Mesenchymal stem cell (in vitro differentiated cells and primary cell): Measurements from ENCODE around the gene GNG7.

Experiments
- DNase-seq: peaks from one replicate; pipeline ENCODE4 v3.0.0-alpha.2; 2013
- H2AFZ ChIP-seq: one replicate; pipeline ENCODE4 v1.6.1; 2013; ENCODE audit warnings: low read depth, mild to moderate bottlenecking, control low read depth, inconsistent platforms, low read length, moderate library complexity
- H2AK5ac ChIP-seq: 2 replicates; pipeline ENCODE4 v1.6.1; 2013; ENCODE audit warnings: low read length, moderate library complexity, mild to moderate bottlenecking, inconsistent platforms; ENCODE audit not compliant: severe bottlenecking
- H2BK120ac ChIP-seq: one replicate; pipeline ENCODE4 v1.6.1; 2013; ENCODE audit warnings: low read depth, mild to moderate bottlenecking, inconsistent platforms, low read length, moderate library complexity
- H2BK12ac ChIP-seq, 2 experiments: one replicate each; pipeline ENCODE4 v1.6.1; 2013; ENCODE audit warnings: inconsistent platforms in 2 of 2, low read length in 2 of 2, mild to moderate bottlenecking in 2 of 2, moderate library complexity in 2 of 2, control low read depth in 1 of 2
- H2BK15ac ChIP-seq: one replicate; pipeline ENCODE4 v1.6.1; 2013; ENCODE audit warnings: mild to moderate bottlenecking, low read depth, inconsistent platforms; ENCODE audit not compliant: poor library complexity, severe bottlenecking
- H2BK5ac ChIP-seq: 2 replicates; pipeline ENCODE4 v1.6.1; 2013; ENCODE audit warnings: low read depth, mild to moderate bottlenecking, low read length, control low read depth, inconsistent platforms; ENCODE audit not compliant: poor library complexity, severe bottlenecking
- H3K14ac ChIP-seq, 2 experiments: one replicate each; pipeline ENCODE4 v1.6.1; 2013; ENCODE audit warnings: inconsistent platforms in 2 of 2, low read length in 2 of 2, control low read depth in 1 of 2, mild to moderate bottlenecking in 1 of 2, moderate library complexity in 1 of 2
- H3K18ac ChIP-seq, 2 experiments: one replicate each; pipeline ENCODE4 v1.6.1; 2013; ENCODE audit warnings: inconsistent platforms in 2 of 2, low read length in 2 of 2, control low read depth in 1 of 2, low read depth in 1 of 2, mild to moderate bottlenecking in 1 of 2
- H3K23ac ChIP-seq, 2 experiments: one replicate each; pipeline ENCODE4 v1.6.1; 2013; ENCODE audit warnings: inconsistent platforms in 2 of 2, low read length in 2 of 2, mild to moderate bottlenecking in 2 of 2, moderate library complexity in 2 of 2, control low read depth in 1 of 2
- H3K27ac ChIP-seq: 2 replicates; pipeline ENCODE4 v1.5.1; 2013; ENCODE audit warnings: mild to moderate bottlenecking, moderate library complexity, low read length, control low read depth, inconsistent platforms; ENCODE audit not compliant: poor library complexity, severe bottlenecking
- H3K27me3 ChIP-seq, 2 experiments: 2 replicates each; pipeline versions ENCODE4 v1.6.1 to v1.7.0; 2013; ENCODE audit warnings: low read length in 2 of 2, mild to moderate bottlenecking in 2 of 2, moderate library complexity in 2 of 2, control low read depth in 1 of 2, inconsistent platforms in 1 of 2; ENCODE audit not compliant: control insufficient read depth in 1 of 2, insufficient read depth in 1 of 2
- H3K36me3 ChIP-seq, 2 experiments: 2 replicates each; pipeline versions ENCODE4 v1.6.1 to v1.7.0; 2013; ENCODE audit warnings: low read length in 2 of 2, control low read depth in 1 of 2, inconsistent platforms in 1 of 2, low read depth in 1 of 2, mild to moderate bottlenecking in 1 of 2; ENCODE audit not compliant: insufficient read depth in 2 of 2, control insufficient read depth in 1 of 2
- H3K4ac ChIP-seq, 2 experiments: one replicate each; pipeline ENCODE4 v1.6.1; 2013; ENCODE audit warnings: inconsistent platforms in 2 of 2, low read length in 2 of 2, mild to moderate bottlenecking in 2 of 2, moderate library complexity in 2 of 2, control low read depth in 1 of 2, low read depth in 1 of 2
- H3K4me1 ChIP-seq: 2 replicates; pipeline ENCODE4 v1.6.1; 2013; ENCODE audit warnings: low read depth, low read length, control low read depth; ENCODE audit not compliant: control insufficient read depth, insufficient read depth
- H3K4me2 ChIP-seq: 2 replicates; pipeline ENCODE4 v1.6.1; 2013; ENCODE audit warnings: low read length, mild to moderate bottlenecking, inconsistent platforms; ENCODE audit not compliant: poor library complexity, severe bottlenecking
- H3K4me3 ChIP-seq, 2 experiments: 2 replicates each; pipeline versions ENCODE4 v1.5.1 to v1.7.0; 2013; ENCODE audit warnings: low read length in 2 of 2, mild to moderate bottlenecking in 2 of 2, control low read depth in 1 of 2, low read depth in 1 of 2; ENCODE audit not compliant: insufficient read depth in 1 of 2
- H3K79me1 ChIP-seq: replicated peaks from 2 replicates; pipeline ENCODE4 v1.6.1; 2013; ENCODE audit warnings: mild to moderate bottlenecking, control low read depth, low read length, inconsistent platforms; ENCODE audit not compliant: poor library complexity, severe bottlenecking
- H3K9ac ChIP-seq: 2 replicates; pipeline ENCODE4 v1.7.0; 2013; ENCODE audit warnings: mild to moderate bottlenecking, low read length, moderate library complexity
- H3K9me3 ChIP-seq: 2 replicates; pipeline ENCODE4 v1.7.0; 2013; ENCODE audit warnings: mild to moderate bottlenecking, low read length; ENCODE audit not compliant: control insufficient read depth
- H4K8ac ChIP-seq: one replicate; pipeline ENCODE4 v1.6.1; 2013; ENCODE audit warnings: inconsistent platforms, mild to moderate bottlenecking, low read length, moderate library complexity
- H4K91ac ChIP-seq: one replicate; pipeline ENCODE4 v1.6.1; 2013; ENCODE audit warnings: mild to moderate bottlenecking, low read length, inconsistent platforms
- WGBS: methylation state at CpG from one replicate; pipeline ENCODE4 v1.1.7; 2013; ENCODE audit warnings: mixed read lengths; 5-methylcytosine and 5-hydroxymethylcytosine counted together

GNG7 gene

GRCh38 chr19:2628597-2628996, 73.9 kb downstream of the GNG7 start:
- Histone ChIP-seq H2BK120ac (no peak overlapping the region), H2BK5ac (no peak overlapping the region), H3K14ac (no peak overlapping the region), H3K27me3 (no peaks in the 10 kb centered on the region), H3K9me3 (peaks cover 12% of the 10 kb centered on the region), H3K4me2 (no peak overlapping the region), H3K9ac (no peak overlapping the region), H4K91ac (no peak overlapping the region), H3K23ac (no peak overlapping the region), H2AFZ (no peak overlapping the region), H3K27ac (no peak overlapping the region), H4K8ac (no peak overlapping the region), H3K4me3 (no peak overlapping the region), H2BK15ac (no peak overlapping the region), H2BK12ac (no peak overlapping the region), H3K4me1 (peaks cover 31% of the 10 kb centered on the region), H3K4ac (no peak overlapping the region), H3K18ac (no peak overlapping the region), H3K36me3 (peaks cover 0 to 3% of the 10 kb centered on the region in 2 experiments), H2AK5ac (peak overlapping the region; percentile 69), H3K79me1 (no peaks in the 10 kb centered on the region)
- WGBS: 91% methylated on average over 8 of the region's 8 CpGs
- DNase-seq: no peak

GRCh38 chr19:2627855-2628254, 74.6 kb downstream of the GNG7 start:
- peak; percentile 62 for DNase-seq
- peak overlapping the region; percentile 84 for H3K27ac ChIP-seq
- H3K4me1 ChIP-seq: peaks cover 31% of the 10 kb centered on the region
- peak overlapping the region; percentile 33 for H2AK5ac ChIP-seq
- no peak overlapping the region for H3K23ac ChIP-seq
- H3K36me3 ChIP-seq: peaks cover 0 to 3% of the 10 kb centered on the region in 2 experiments
- H3K79me1 ChIP-seq: no peaks in the 10 kb centered on the region
- H3K9me3 ChIP-seq: peaks cover 12% of the 10 kb centered on the region
- peak overlapping the region; percentile 62 for H3K9ac ChIP-seq
- H3K27me3 ChIP-seq: peaks cover 0 to 6% of the 10 kb centered on the region in 2 experiments
- no peak overlapping the region for H2BK120ac ChIP-seq
- 65% methylated on average over 7 of the region's 7 CpGs for WGBS
- no peak overlapping the region for H3K18ac ChIP-seq
- H2AFZ ChIP-seq: no peak overlapping the region
- H2BK15ac ChIP-seq: no peak overlapping the region
- peak overlapping the region; percentile 17 for H3K4me2 ChIP-seq
- peak overlapping the region; percentile 29 to 37 for H2BK12ac ChIP-seq
- H2BK5ac ChIP-seq: no peak overlapping the region
- no peak overlapping the region for H3K4ac ChIP-seq
- no peak overlapping the region for H3K4me3 ChIP-seq
- no peak overlapping the region for H4K91ac ChIP-seq
- H4K8ac ChIP-seq: no peak overlapping the region
- no peak overlapping the region for H3K14ac ChIP-seq

DNA sequence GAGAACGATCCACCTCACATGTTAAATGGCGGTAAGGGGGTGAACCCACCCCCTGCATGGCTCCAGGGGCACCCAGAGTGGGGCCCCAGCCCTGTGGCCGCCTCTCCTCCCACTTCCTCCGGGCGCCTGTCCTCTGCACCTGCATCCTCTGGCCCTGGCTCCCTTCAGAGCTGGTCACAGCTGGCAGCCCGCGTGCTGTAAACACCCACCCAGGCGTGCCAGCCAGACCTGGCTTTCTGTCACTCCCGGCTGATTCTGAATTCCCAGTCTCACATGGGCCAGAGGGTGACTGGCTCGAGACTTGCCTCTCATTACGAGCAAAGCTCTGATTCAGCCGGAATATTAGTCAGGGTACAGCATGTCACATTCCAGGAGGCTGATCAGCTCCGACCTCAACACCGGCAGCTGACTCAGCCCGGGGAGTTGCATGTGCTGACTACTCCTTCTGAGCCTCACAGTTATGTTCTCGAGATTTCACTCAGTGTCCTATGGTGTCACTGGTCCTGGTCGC, 75.1 kb downstream of the GNG7 start:
- Histone ChIP-seq H2AFZ (no peak overlapping the region), H3K27me3 (peaks cover 0 to 6% of the 10 kb centered on the region in 2 experiments), H3K4me1 (peaks cover 30% of the 10 kb centered on the region), H4K91ac (peak overlapping the region; percentile 31), H3K9ac (peak overlapping the region; percentile 62), H2BK15ac (peak overlapping the region; percentile 50), H3K27ac (peak overlapping the region; percentile 89), H3K9me3 (peaks cover 12% of the 10 kb centered on the region), H3K4me3 (no peak overlapping the region), H3K18ac (peak overlapping the region in 1 of 2 experiments; percentile 86), H2BK120ac (no peak overlapping the region), H3K4me2 (peak overlapping the region; percentile 31), H2AK5ac (peak overlapping the region; percentile 95), H3K79me1 (no peaks in the 10 kb centered on the region), H2BK5ac (peak overlapping the region; percentile 10), H4K8ac (no peak overlapping the region), H3K4ac (peak overlapping the region in 1 of 2 experiments; percentile 35), H2BK12ac (peak overlapping the region in 1 of 2 experiments; percentile 60), H3K14ac (no peak overlapping the region), H3K36me3 (peaks cover 0 to 3% of the 10 kb centered on the region in 2 experiments), H3K23ac (no peak overlapping the region)
- 18% methylated on average over 17 of the region's 17 CpGs for WGBS
- peak; percentile 97 for DNase-seq

DNA sequence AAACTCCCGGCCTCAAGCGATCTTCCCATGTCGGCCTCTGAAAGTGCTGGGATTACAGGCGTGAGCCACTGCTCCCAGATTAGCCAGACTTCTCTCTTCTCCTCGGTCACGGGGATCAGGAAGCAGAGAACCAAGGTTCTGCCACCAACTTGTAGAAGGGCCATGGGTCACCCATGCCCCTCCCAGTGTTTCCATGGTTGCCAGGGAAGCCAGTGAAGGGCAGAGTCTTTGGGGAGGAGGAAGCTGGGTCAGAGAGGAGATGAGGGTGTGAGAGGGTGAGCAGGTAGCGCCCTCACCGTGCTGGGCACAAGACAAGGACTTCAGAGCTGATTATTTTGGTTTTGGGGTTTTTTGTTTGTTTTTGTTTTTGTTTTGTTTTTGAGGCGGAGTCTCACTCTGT, 77.1 kb downstream of the GNG7 start:
- peak overlapping the region in 1 of 2 experiments; percentile 77 for H2BK12ac ChIP-seq
- DNase-seq: no peak
- H3K14ac ChIP-seq: no peak overlapping the region
- peaks cover 0 to 3% of the 10 kb centered on the region in 2 experiments for H3K36me3 ChIP-seq
- no peak overlapping the region for H4K91ac ChIP-seq
- H3K18ac ChIP-seq: no peak overlapping the region
- no peak overlapping the region for H2AFZ ChIP-seq
- H3K4ac ChIP-seq: no peak overlapping the region
- no peak overlapping the region for H3K4me2 ChIP-seq
- no peak overlapping the region for H2BK120ac ChIP-seq
- H3K23ac ChIP-seq: no peak overlapping the region
- no peak overlapping the region for H2BK15ac ChIP-seq
- 87% methylated on average over 9 of the region's 9 CpGs for WGBS
- H3K9me3 ChIP-seq: peaks cover 6% of the 10 kb centered on the region
- no peak overlapping the region for H3K27ac ChIP-seq
- no peak overlapping the region for H2BK5ac ChIP-seq
- peaks cover 0 to 6% of the 10 kb centered on the region in 2 experiments for H3K27me3 ChIP-seq
- no peaks in the 10 kb centered on the region for H3K79me1 ChIP-seq
- H3K9ac ChIP-seq: no peak overlapping the region
- peak overlapping the region; percentile 84 for H2AK5ac ChIP-seq
- H3K4me1 ChIP-seq: peaks cover 35% of the 10 kb centered on the region
- no peak overlapping the region for H3K4me3 ChIP-seq
- no peak overlapping the region for H4K8ac ChIP-seq
